GM18517 (cell line): ENCODE results near the gene MED13L.
"Not testable (repeated sequence)": the region's sequence is repeated elsewhere in the genome, so short reads cannot be mapped to it uniquely, and the experiment has no call there.

ENCODE experiments used
- ATAC-seq: cut with Tn5 transposase; IDR thresholded peaks from one replicate; pipeline ENCODE4 v1.9.1; 2021; ENCODE audit warnings: mild to moderate bottlenecking, moderate library complexity; ENCODE audit not compliant: unreplicated experiment

MED13L gene

DNA sequence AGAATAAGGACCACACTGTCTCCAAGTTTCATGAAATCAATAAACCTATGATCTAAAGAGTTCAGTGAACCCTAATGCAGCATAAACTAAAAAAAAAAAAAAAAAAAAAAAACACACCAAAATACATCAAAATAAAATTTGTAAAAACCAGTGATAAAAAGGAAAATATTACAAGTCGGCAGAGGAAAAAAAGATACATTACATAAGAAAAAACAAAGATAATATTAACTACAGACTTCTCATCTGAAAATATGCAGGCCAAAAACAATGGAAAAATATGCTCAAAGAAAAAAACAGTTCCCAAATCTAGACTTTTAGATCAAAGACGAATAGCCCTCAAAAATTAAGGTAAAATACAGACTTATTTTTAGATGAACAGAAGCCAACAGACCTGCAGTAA lies 27.6 kb downstream of the MED13L start:
- ATAC-seq: no peak

DNA sequence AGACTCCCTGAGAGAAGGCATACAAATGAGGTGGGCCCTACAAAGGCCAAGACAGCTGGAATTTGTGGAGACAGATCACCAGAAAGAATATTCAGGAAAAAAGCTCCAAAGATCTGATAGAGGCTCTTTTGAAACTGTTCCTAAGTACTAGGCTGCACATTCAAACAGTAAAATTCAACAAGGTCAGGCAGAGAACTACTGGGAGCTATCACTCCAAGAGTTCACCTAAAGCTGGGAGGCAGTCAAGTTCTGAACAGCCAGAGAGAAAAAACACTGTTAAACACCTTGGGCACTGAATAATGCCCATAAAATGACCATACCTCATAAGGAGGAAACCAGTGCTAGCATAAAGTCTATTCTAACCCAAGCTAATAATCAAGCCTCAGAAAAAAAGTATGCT lies 28.6 kb downstream of the MED13L start:
- no peak for ATAC-seq

DNA sequence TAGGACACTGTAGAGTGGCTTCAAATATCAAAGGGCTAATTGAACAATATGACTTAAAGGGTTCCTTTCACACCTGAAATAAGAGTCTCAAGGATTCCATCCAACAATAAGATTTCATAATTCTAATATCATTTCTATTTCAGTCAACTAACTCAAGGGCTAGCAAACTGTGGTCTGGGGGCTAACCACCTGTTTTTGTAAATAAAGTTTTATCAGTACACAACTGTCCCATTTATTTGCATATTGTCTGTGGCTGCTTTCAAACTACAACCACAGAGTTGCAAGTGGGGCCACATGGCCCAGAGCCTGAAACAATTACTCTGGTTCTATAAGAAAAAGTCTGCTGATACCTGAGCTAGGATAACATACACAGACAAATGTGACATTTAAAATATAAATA lies 29.1 kb downstream of the MED13L start:
- ATAC-seq: no peak

DNA sequence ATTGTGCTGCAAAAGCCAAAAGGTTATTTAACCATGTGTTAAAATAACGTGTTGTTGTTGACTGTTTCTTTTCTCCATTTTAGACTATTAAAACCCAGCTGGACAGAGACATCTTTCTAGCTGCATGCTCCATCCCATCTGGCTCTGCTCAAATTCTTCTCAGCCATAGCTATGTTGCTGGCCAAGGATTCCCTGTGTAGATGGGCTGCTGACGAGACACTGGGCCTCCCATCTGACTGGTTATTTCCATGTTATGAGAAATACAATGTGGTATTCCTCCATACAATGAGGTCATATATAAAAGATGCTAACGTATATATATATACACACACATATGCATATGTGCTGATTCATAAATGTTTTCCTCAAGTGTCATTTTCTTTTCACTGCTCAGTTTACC lies 30.1 kb downstream of the MED13L start:
- no peak for ATAC-seq

DNA sequence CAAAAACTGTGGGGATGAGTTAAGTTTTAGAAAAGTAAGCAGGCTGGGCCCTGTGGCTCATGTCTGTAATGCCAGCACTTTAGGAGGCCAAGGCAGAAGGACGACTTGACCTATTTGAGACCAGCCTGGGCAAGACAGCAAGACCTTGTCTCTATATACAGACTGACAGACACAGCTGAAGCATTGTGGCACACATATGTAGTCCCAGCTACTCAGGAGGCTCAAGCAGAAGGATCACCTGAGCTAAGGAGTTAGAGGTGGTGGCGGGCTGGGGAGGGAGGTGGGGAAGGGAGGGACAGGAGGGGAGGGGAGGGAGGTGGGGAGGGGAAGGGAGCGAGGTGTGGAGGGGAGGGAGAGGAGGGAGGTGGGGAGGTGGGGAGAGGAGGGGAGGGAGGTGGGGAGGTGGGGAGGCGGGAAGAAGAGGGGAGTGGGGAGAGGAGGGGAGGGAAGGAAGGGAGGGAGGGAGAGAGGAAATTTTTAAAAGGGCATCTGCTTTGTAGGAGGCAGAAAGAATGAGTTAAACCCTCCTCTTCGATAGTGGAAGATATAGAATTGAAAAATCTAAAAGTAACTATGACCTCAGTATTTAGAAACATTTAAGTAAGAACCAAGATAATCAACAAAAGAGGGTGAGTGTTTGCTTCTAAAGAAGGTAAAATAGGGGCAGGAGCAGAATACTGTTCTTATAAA lies 30.9 kb downstream of the MED13L start:
- no peak for ATAC-seq

DNA sequence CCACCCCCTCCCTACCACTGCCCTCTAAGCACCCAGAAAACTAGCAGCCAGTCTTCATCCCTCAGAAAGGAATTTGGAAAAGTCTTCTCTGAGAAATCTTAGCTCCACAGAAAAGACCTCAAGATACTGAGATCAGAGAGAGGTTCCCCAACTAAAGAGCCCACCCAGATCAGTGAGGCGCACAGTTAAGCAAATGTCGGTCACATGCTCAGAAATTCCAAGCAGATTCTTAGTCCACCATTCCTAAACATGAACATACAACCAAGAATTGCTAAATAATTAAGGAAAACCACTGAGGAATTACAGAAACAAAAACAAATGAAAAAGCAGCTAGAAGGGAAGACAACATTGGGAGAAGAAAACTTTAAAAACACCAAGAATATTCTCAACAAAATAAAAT lies 32.3 kb downstream of the MED13L start:
- ATAC-seq: no peak

DNA sequence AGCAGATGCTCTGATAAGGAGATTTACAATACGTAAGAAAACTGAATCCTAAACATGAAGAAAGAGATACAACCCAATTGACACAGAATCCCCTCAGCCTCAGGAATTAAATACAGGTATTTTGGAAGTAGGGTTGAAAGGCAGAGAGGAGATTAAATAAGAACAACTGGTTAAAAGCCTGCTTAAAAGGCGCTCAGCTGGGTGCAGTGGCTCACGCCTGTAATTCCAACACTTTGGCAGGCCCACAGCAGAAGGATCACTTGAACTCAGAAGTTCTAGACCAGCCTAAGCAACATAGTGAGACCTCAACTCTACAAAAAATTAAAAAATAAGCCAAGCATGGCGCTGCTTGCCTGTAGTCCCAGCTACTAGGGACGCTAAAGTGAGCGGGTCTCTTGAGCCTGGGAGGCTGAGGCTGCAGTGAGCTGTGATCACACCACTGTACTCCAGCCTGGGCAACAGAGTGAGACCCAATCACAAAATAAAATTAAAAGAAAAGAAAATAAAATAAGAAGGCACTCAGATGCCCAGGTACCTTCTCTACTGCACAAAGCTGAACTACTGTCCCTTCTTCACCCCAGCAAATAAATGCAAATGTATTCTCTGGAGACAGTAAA lies 32.9 kb downstream of the MED13L start:
- no peak for ATAC-seq

DNA sequence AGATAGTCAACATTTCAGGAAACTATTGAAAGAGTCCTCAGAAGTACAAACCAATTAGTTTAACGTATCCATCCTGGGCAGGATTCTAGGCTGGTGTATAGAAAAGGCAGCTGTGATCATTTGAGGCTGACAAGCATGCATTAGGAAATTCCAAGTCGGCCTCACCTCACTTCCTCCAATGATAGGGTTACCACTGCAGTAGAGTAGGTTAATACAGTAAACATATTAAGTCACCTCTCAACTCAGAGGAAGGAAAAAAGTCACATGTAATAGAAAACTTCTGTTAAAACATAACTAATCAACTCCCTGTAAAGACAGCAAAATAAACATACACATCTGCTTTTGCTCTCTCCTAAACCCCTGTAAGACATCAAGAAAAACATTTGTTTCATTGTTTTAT lies 33.5 kb downstream of the MED13L start:
- no peak for ATAC-seq

DNA sequence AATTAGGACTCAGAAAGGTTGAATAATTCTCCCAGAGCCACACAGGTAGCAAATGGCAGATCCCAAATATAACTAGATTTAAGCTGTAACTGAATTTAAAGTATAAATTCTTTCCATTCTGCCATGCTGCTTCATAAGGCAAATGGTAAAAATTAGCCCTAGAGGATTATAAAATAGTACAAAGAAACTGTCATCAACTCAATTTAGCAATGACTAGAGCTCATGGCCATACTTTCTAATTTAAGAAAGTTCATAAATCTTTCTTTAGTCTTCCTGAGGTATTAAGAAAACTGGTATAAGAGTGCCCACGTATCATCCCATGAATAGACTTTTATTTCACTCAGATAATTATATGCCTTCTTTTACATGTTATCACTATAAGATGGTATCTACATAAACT lies 34.8 kb downstream of the MED13L start:
- ATAC-seq: no peak

DNA sequence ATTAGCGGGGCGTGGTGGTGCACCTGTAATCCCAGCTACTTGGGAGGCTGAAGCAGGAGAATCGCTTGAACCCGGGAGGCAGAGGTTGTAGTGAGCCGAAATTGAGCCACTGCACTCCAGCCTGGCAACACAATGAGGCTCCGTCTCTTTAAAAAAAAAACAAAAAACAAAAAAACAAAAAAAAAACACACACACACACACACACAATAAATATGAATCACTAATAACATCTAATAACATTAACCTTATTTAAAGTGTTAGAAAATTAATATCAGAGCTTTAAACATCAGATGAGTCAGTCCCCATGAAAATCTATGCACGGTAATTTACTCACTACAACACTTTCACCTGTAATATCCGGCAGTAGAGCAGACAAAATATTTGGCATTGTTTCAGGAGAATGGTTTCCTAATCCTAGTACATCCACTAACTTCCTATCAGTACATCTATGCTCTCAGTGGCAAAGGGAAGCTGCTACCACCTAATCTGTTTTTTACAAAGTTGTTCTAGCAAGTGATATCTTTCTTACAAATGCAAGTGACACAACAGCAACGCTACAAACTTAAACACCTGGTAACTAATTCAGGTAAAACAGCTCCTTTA lies 36.2 kb downstream of the MED13L start:
- no peak for ATAC-seq

DNA sequence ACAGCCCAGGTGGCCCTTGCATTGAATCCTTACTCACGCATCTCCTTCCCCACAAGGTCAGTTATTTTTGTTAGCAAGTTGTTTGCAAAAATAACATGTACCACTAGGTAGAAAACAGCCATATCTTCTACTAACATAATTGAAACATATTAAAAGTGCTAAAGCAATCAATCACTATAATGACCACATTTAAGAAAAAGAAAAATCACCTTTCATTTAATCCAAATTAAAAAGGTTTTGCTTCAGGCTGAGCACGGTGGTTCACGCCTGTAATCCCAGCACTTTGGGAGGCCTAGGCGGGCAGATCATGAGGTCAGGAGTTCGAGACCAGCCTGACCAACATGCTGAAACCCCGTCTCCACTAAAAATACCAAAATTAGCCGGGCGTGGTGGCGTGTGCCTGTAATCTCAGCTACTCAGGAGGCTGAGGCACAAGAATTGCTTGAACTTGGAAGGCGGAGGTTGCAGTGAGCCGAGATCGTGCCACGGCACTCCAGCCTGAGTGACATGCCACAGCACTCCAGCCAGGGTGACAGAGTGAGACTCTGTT lies 38.8 kb downstream of the MED13L start:
- ATAC-seq: not testable (repeated sequence)

DNA sequence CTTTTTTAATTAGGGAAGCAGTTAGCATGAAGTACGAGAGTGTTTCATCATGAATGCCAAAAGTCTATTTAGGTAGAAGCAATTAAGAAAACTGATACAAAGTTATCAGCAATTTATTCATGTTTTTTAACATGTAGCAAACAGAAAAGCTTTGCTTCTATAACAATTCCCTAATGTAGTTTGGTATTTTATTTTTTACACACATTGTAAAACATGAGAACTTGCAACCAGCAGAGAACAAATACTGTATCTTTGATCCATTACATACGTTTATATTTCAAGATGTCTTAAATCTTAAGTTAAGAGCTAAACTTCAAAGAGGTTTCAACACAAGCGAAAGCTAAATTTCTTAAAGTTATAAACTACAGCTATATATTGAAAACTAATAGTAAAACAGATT lies 39.3 kb downstream of the MED13L start:
- ATAC-seq: no peak

DNA sequence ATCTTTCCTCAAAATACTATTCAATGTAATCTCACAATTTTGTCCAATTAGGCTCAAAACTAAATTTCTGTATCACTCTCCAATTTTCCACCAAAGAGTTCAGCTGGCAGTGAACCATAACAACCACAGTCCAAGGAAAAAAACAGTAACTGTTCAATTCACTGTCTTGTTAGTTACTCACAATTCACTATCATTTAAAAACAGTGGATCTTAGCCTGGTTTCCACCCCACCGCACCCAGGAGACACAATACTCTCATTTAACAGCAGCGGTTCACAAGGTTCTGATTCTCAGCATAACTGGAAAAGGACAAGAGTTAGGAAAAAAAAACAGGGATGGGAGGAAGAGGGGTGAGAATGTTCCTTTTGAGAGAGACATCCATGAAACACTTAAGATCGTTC lies 40.5 kb downstream of the MED13L start:
- no peak for ATAC-seq

DNA sequence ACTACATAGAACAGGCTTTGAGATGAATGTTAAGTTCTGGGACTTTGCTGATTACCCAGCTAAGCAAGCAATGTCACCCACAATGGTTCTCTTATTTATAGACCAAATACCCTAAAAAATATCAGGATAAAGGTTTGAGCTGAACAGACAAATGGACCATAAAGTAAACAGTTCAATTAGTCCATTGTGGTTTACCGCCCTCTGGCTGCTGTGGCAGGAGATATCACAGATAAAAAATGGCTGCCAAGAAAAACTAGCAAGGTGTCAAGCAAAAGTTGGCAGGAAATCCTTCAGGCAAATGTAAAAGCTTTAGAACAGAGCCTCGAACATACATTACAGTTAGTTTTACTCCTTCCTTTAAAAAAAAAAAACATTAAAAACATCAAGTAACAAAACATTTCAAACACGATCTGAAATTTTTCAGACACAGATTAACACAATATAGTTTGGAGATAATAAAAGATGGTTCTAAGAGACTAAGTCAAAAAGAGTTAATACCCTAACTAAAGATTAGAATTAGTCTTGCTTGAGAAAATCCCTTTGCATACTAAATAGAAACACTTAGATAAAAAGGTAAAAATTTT lies 41.3 kb downstream of the MED13L start:
- ATAC-seq: no peak

DNA sequence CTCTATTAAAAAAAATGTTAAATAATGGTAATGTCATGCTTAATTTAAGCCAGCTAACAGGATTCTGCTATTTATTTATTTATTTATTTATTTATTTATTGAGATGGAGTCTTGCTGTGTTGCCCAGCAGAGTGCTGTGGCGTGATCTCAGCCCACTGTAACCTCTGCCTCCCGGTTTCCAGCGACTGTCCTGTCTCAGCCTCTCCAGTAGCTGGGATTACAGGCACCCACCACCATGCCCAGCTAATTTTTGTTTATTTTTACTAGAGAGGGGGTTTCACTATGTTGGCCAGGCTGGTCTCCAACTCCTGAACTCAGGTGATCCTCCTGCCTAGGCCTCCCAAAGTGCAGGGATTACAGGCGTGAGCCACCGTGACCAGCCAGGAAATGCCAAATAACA lies 43.3 kb downstream of the MED13L start:
- not testable (repeated sequence) for ATAC-seq

DNA sequence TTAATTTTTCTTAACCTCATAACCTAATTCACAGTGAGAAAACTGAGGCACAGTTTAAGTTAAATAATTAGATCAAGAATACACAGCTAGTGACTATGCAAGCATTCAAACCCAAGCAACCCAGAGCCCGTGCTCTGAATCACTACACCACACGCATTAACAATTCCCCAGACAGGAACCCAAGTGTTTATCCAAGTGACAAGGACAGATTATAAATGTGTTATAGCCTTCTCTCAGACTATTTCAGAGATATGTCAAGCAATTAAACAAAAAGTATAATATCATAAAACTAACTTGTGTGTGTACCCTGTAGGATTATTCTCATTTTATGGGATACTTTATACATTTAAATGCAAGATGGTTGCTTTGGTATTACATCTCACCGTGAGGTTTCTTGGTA lies 43.8 kb downstream of the MED13L start:
- no peak for ATAC-seq

DNA sequence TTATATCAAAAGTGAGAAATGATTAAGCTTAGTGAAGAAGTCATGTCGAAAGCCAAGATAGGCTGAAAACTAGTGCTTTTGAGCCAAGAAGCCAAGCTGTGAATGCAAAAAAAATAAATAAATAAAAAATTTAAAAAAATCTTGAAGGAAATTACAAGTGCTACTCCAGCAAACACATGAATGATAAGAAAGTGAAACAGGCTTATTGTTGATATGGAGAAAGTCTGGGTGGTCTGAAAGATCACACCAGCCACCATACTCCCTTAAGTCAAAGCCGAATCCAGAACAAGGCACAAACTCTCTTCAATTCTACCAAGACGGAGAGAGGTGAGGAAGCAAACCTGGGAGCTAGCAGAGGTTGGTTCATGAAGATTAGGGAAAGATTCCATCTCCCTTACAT lies 49.7 kb downstream of the MED13L start:
- no peak for ATAC-seq

DNA sequence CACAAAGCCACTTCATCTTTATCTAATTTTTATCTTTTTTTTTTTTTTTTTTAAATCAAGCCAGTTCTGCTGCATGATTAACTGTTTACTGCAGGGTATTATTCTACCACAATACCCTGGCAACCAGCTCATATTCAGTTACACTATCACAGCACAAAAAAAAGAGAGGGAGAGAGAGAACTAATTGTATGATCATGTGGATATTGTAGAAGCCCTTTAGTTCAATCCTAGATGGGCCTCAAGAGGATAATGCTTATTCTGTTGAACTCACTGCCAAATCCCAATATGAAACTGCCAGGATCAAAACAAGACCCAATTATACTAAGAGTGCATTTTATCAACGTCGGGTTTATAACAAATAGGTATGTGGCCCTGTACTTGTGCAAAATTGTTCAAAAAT lies 51.5 kb downstream of the MED13L start:
- ATAC-seq: no peak

DNA sequence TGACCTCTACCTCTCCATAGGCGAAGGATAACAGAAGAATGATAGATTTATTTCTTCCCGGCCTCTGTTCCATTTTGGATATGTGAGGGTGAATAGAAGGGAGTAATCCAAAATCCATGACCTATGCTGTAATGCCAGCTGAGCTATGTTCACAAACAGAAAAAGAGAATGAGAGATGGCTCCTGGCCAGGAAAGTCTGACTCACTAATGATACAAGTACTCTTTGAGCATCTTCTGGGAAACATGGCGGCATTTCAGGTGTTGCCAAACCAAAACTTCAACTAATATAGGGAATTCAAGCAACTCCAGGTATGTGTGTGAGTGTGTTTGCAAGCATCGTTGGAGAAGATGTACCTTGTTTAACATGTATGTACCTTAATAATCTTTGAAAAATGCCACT lies 55.1 kb downstream of the MED13L start:
- no peak for ATAC-seq

DNA sequence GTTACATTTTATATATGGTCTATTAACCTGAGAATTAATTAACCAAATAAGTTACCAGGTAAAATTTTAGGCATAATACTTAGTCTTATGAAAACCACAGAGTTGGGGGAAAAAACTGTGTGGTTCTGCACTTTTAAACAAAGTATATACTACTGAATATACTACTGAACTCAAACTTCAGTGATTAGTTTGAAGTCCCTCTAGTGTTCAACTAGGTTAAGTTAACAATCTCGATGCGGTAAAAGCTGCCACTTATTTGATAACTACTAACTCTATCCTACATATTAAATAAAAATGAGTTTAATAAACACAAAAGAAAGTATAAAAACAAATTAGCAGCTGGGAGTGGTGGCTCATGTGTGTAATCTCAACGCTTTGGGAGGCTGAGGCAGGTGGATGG lies 56.7 kb downstream of the MED13L start:
- ATAC-seq: no peak

DNA sequence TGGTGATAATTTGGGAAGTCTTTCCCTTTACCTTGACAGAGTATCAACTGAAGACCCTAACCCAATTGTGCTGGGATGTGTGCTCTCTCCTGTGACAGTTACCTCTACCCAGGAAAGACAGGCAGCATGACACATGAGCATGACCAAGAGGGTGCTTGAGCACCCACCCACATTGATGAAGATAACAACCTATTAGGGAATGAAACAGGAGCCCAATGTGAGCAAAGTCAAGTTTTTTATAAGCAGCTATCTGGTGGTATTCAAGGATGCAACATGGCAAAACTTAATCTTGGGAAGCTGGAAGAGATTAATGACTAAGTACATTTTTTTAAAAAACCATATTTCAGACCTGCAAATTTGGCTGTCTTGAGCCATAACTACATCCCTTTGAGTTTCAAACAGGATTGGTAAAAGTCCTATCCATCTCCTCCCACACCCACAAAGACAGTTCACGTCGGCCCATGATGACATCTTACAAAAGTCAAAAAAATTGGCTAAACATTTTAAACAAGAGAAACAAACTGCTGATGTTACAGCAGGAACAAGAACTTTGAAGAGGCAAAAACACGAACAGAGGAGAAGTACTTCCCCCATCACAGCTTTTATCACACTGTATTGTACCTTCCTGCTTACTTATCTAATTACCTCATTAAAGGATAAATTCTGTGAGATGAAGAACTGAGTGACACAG lies 60.3 kb downstream of the MED13L start:
- ATAC-seq: no peak
